ENCODE results near the gene SEC14L5. TPM values are rescaled to one million over a fixed set of nuclear protein-coding genes. Genes with fewer than 3 reads are reported as not detected.
A peak's percentile ranks its signal among the peaks of the same experiment; 100 is the strongest.

SEC14L5 gene
- total RNA-seq, 1 donor from 2014 or later, result 1.2 TPM

GRCh38 chr16:5016967-5017677 is 59.0 kb downstream of the SEC14L5 start:
- no peak for ATAC-seq

- no peak for ATAC-seq
These were observed 59.5 kb downstream of the SEC14L5 start for GRCh38 chr16:5017678-5017969.

- no peak for ATAC-seq
These were observed 60.7 kb downstream of the SEC14L5 start for GRCh38 chr16:5018793-5019192.

GRCh38 chr16:5019775-5020174 is 61.6 kb downstream of the SEC14L5 start:
- no peak for ATAC-seq

- no peak for ATAC-seq
These were observed 62.4 kb downstream of the SEC14L5 start for GRCh38 chr16:5020551-5020950.

- peak; percentile 20 for ATAC-seq
These were observed 64.4 kb downstream of the SEC14L5 start for GRCh38 chr16:5022521-5022920.

- ATAC-seq, result peak; percentile 64
These were observed 66.5 kb downstream of the SEC14L5 start for GRCh38 chr16:5024632-5025031.

GRCh38 chr16:5025171-5025632 is 67.1 kb downstream of the SEC14L5 start:
- no peak for ATAC-seq

GRCh38 chr16:5026664-5027063 is 68.5 kb downstream of the SEC14L5 start:
- no peak for ATAC-seq

- ATAC-seq, result no peak
These were observed 69.0 kb downstream of the SEC14L5 start for GRCh38 chr16:5027086-5027485.

GRCh38 chr16:5027575-5028235 is 69.6 kb downstream of the SEC14L5 start:
- ATAC-seq, result no peak

- no peak for ATAC-seq
These were observed 70.9 kb downstream of the SEC14L5 start for GRCh38 chr16:5028950-5029475.

- no peak for ATAC-seq
These were observed 72.2 kb downstream of the SEC14L5 start for GRCh38 chr16:5030251-5030870.

GRCh38 chr16:5031601-5032000 is 73.5 kb downstream of the SEC14L5 start:
- ATAC-seq, result no peak

- ATAC-seq, result no peak
These were observed 74.6 kb downstream of the SEC14L5 start for GRCh38 chr16:5032748-5033167.

GRCh38 chr16:5033256-5034166 is 75.4 kb downstream of the SEC14L5 start, which contains the start of gene NAGPA:
Gene NAGPA (minus strand): TSS chr16:5033935. CDS start chr16:5033914, 21 bp downstream.
- ATAC-seq, result peak; percentile 91

- no peak for ATAC-seq
These were observed 76.0 kb downstream of the SEC14L5 start for GRCh38 chr16:5034167-5034523.

GRCh38 chr16:5035909-5036227 is 77.7 kb downstream of the SEC14L5 start:
- ATAC-seq, result no peak

- no peak for ATAC-seq
These were observed 78.4 kb downstream of the SEC14L5 start for GRCh38 chr16:5036228-5037156.

- no peak for ATAC-seq
These were observed 82.3 kb downstream of the SEC14L5 start for GRCh38 chr16:5040451-5040850.

GRCh38 chr16:5041600-5042133 is 83.5 kb downstream of the SEC14L5 start:
- peak; percentile 61 for ATAC-seq
